Measurements from ENCODE around the gene LSM12.

LSM12 gene

GRCh38 chr17:43984521-43984920 is 82.0 kb downstream of the LSM12 start:
- no peak for FAIRE-seq
